IMR-90 (cell line): ENCODE data around the gene PTPRN2.

ENCODE experiments used
- BHLHE40 ChIP-seq: fragments of 150-350 bp; IDR thresholded peaks from 2 replicates; pipeline ENCODE4 v1.6.1; 2016; ENCODE audit warnings: mild to moderate bottlenecking, low read depth, low read length
- CEBPB ChIP-seq: IDR thresholded peaks from 2 replicates; pipeline ENCODE4 v1.6.1; 2012; ENCODE audit warnings: low read depth, low read length, improper control_type of control experiment
- CHD1 ChIP-seq: IDR thresholded peaks from 2 replicates; pipeline ENCODE4 v1.6.1; 2012; ENCODE audit warnings: low read depth, low read length, improper control_type of control experiment
- CTCF ChIP-seq: conservative IDR thresholded peaks from 2 replicates; pipeline ENCODE4 v1.5.1; 2012; ENCODE audit warnings: mild to moderate bottlenecking, low read depth, low read length, improper control_type of control experiment
- MAFK ChIP-seq: IDR thresholded peaks from 2 replicates; pipeline ENCODE4 v1.6.1; 2012; ENCODE audit warnings: low read depth, low read length, improper control_type of control experiment
- MAZ ChIP-seq: IDR thresholded peaks from 2 replicates; pipeline ENCODE4 v1.6.1; 2012; ENCODE audit warnings: low read depth, mild to moderate bottlenecking, low read length, improper control_type of control experiment, moderate library complexity, borderline replicate concordance
- MXI1 ChIP-seq: IDR thresholded peaks from 2 replicates; pipeline ENCODE4 v1.6.1; 2012; ENCODE audit warnings: low read depth, mild to moderate bottlenecking, low read length, moderate library complexity, borderline replicate concordance
- POLR2A ChIP-seq: IDR thresholded peaks from 2 replicates; pipeline ENCODE4 v1.6.1; 2012; ENCODE audit warnings: mild to moderate bottlenecking, low read depth, low read length
- RAD21 ChIP-seq: IDR thresholded peaks from 2 replicates; pipeline ENCODE4 v1.6.1; 2012; ENCODE audit warnings: low read length, improper control_type of control experiment
- RCOR1 ChIP-seq: IDR thresholded peaks from 2 replicates; pipeline ENCODE4 v1.6.1; 2012; ENCODE audit warnings: mild to moderate bottlenecking, low read length, improper control_type of control experiment; ENCODE audit not compliant: insufficient replicate concordance
- SMC3 ChIP-seq: fragments of 150-350 bp; IDR thresholded peaks from 2 replicates; pipeline ENCODE4 v1.6.1; 2016; ENCODE audit warnings: low read depth, mild to moderate bottlenecking, antibody characterized with exemption, low read length, moderate library complexity
- TF ChIP-seq, protein P1 (sequence below): fragments of 150-350 bp; IDR thresholded peaks from 2 replicates; pipeline ENCODE4 v1.6.1; 2017; ENCODE audit warnings: mild to moderate bottlenecking, antibody characterized with exemption, low read length, low read depth

GRCh38 chr7:158009886-158010285, 577.7 kb downstream of the PTPRN2 start:
- TF ChIP-seq CTCF (no peak), CHD1 (no peak), POLR2A (no peak), CEBPB (no peak), BHLHE40 (no peak), RAD21 (no peak), RCOR1 (no peak), SMC3 (no peak), MAFK (no peak), MXI1 (no peak), MAZ (no peak)
- TF ChIP-seq, protein P1, sequence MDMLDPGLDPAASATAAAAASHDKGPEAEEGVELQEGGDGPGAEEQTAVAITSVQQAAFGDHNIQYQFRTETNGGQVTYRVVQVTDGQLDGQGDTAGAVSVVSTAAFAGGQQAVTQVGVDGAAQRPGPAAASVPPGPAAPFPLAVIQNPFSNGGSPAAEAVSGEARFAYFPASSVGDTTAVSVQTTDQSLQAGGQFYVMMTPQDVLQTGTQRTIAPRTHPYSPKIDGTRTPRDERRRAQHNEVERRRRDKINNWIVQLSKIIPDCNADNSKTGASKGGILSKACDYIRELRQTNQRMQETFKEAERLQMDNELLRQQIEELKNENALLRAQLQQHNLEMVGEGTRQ: no peak
